K562 (cell line): ENCODE data around the gene GPR35. TPM values are rescaled to one million over a fixed set of nuclear protein-coding genes. Genes with fewer than 3 reads are reported as not detected.

Experiments used
- ATAC-seq: fragments of 200-7000 bp; cut with Tn5 transposase; 3 replicates; pipeline ENCODE4 v1.9.1; 2020; ENCODE audit warnings: moderate library complexity
- BruUV-seq: library from RNA; stranded (reverse); fragments of 400-500 nt; replicated peaks from 2 replicates; lab custom pipeline; 2021; lab: Mats Ljungman, UMichigan
- CTCF ChIA-PET: fragments of 300-600 bp; formaldehyde crosslinking; extraction: SDS; loops from one replicate; lab custom pipeline; 2021; ENCODE audit warnings: low intra/inter-chr PET ratio; lab: Yijun Ruan, JAX
- POLR2A ChIA-PET: fragments of 300-600, 350-650 bp; sonication (Branson Sonifier 250); formaldehyde crosslinking; extraction: SDS; loops from one replicate; lab custom pipeline; 2021; ENCODE audit warnings: antibody characterized with exemption, inconsistent platforms; lab: Yijun Ruan, JAX
- DNase-seq, 4 experiments: peaks; one replicate each; pipeline versions ENCODE4 v3.0.0 to v3.0.0-alpha.2; 2011 to 2018; ENCODE audit warnings: low spot score in 3 of 4, mixed read lengths in 3 of 4; ENCODE audit errors: extremely low read depth in 1 of 4
- FAIRE-seq: peaks from 2 replicates; lab custom pipeline; 2011; peaks lifted over from hg19 to GRCh38; lab: Jason Lieb, UNC
- H2AFZ ChIP-seq: 2 replicates; pipeline ENCODE4 v1.6.0; 2011; ENCODE audit warnings: low read depth, low read length, control low read depth, inconsistent platforms
- H3K27ac ChIP-seq: fragments of 200-600 bp; 3 replicates; pipeline ENCODE4 v1.8.0; 2011; ENCODE audit warnings: low read depth, mild to moderate bottlenecking, control low read depth, inconsistent platforms, low read length, moderate library complexity, mixed read lengths; ENCODE audit errors: extremely low read depth
- H3K27me3 ChIP-seq, 2 experiments: fragments of 300-600 bp in 1 of 2; 2 replicates in 1 of 2; 3 replicates in 1 of 2; pipeline versions ENCODE4 v1.6.0 to v1.8.0; 2011; ENCODE audit warnings: inconsistent platforms in 2 of 2, low read length in 2 of 2, mild to moderate bottlenecking in 1 of 2, mixed read lengths in 1 of 2, moderate library complexity in 1 of 2; ENCODE audit not compliant: control insufficient read depth in 2 of 2, insufficient read depth in 2 of 2
- H3K36me3 ChIP-seq: fragments of 300-600 bp; 3 replicates; pipeline ENCODE4 v1.8.0; 2011; ENCODE audit warnings: mild to moderate bottlenecking, low read length, inconsistent platforms; ENCODE audit not compliant: control insufficient read depth, insufficient read depth
- H3K4me1 ChIP-seq, 2 experiments: fragments of 200-600 bp in 1 of 2; replicated peaks in 1 of 2; 2 replicates in 1 of 2; 3 replicates in 1 of 2; pipeline versions ENCODE4 v1.5.1 to v1.8.0; 2011; ENCODE audit warnings: inconsistent platforms in 2 of 2, low read length in 2 of 2, mild to moderate bottlenecking in 1 of 2, mixed read lengths in 1 of 2, moderate library complexity in 1 of 2; ENCODE audit not compliant: control insufficient read depth in 2 of 2, insufficient read depth in 2 of 2
- H3K4me2 ChIP-seq: 2 replicates; pipeline ENCODE4 v1.6.1; 2011; ENCODE audit warnings: low read length, control low read depth, inconsistent platforms, mixed read lengths; ENCODE audit not compliant: insufficient read depth
- H3K4me3 ChIP-seq: fragments of 200-600 bp; sonication (generic), shearing (Covaris generic); 2 replicates; pipeline ENCODE4 v1.5.1; 2016; ENCODE audit warnings: control low read depth, inconsistent platforms
- H3K79me2 ChIP-seq: fragments of 200-600 bp; 3 replicates; pipeline ENCODE4 v1.8.0; 2011; ENCODE audit warnings: low read length, inconsistent platforms; ENCODE audit not compliant: control insufficient read depth, insufficient read depth
- H3K9ac ChIP-seq, 2 experiments: 2 replicates each; pipeline versions ENCODE4 v1.6.0 to v1.6.1; 2011; ENCODE audit warnings: low read depth in 2 of 2, low read length in 2 of 2, control low read depth in 1 of 2, inconsistent platforms in 1 of 2, mild to moderate bottlenecking in 1 of 2, mixed read lengths in 1 of 2; ENCODE audit not compliant: insufficient read depth in 1 of 2
- H3K9me1 ChIP-seq: one replicate; pipeline ENCODE4 v1.6.0; 2011; ENCODE audit warnings: inconsistent platforms, mild to moderate bottlenecking, low read length, moderate library complexity; ENCODE audit not compliant: control insufficient read depth, insufficient read depth
- H3K9me3 ChIP-seq: replicated peaks from 2 replicates; pipeline ENCODE4 v1.5.1; 2011; ENCODE audit warnings: low read depth, low read length, inconsistent platforms; ENCODE audit not compliant: control insufficient read depth, insufficient read depth
- H4K20me1 ChIP-seq: replicated peaks from 2 replicates; pipeline ENCODE4 v1.6.1; 2011; ENCODE audit warnings: low read length, inconsistent platforms, mixed read lengths; ENCODE audit not compliant: control insufficient read depth, insufficient read depth
- ATF7 ChIP-seq: fragments of 450-650 bp; IDR thresholded peaks from 2 replicates; pipeline ENCODE4 v1.7.1; 2014; ENCODE audit warnings: mild to moderate bottlenecking, moderate library complexity
- BHLHE40 ChIP-seq: IDR thresholded peaks from 2 replicates; pipeline ENCODE4 v1.6.1; 2011; ENCODE audit warnings: low read length, improper control_type of control experiment
- CREB5 ChIP-seq: fragments of 250-450 bp; sonication (Bioruptor Pico); IDR thresholded peaks from 2 replicates; pipeline ENCODE4 v1.5.0; 2020; ENCODE audit warnings: mild to moderate bottlenecking
- POLR2A ChIP-seq: fragments of 450-650 bp; conservative IDR thresholded peaks from 2 replicates; pipeline ENCODE4 v1.6.1; 2016
- RAD21 ChIP-seq, 2 experiments: fragments of 250-450 bp in 1 of 2; fragments of 450-650 bp in 1 of 2; sonication (Bioruptor Pico) in 1 of 2; formaldehyde crosslinking in 1 of 2; IDR thresholded peaks in 1 of 2; conservative IDR thresholded peaks in 1 of 2; 2 replicates each; pipeline versions ENCODE4 v1.4.0 to v1.8.0; 2020 to 2022; ENCODE audit warnings: mild to moderate bottlenecking in 2 of 2, moderate library complexity in 1 of 2
- SMARCC2 ChIP-seq: fragments of 450-650 bp; IDR thresholded peaks from 2 replicates; pipeline ENCODE4 v1.6.1; 2017; ENCODE audit warnings: antibody characterized with exemption, moderate library complexity, mild to moderate bottlenecking, low read depth
- ZNF143 ChIP-seq: sonication (generic); formaldehyde crosslinking; IDR thresholded peaks from 2 replicates; pipeline ENCODE4 v1.9.0; 2022; ENCODE audit warnings: mild to moderate bottlenecking, missing genetic modification reagents
- ZNF431 ChIP-seq: sonication (generic); formaldehyde crosslinking; IDR thresholded peaks from 2 replicates; pipeline ENCODE4 v1.8.0; 2022; ENCODE audit warnings: mild to moderate bottlenecking, missing genetic modification reagents
- WGBS: fragments of 100-300 bp; shearing (Covaris generic); methylation state at CpG from one replicate; pipeline ENCODE4 v1.1.6; 2016; ENCODE audit warnings: low coverage, mixed read lengths; ENCODE audit not compliant: insufficient coverage; ENCODE audit errors: missing lambda C conversion rate; 5-methylcytosine and 5-hydroxymethylcytosine counted together
- in situ Hi-C: fragments of 300-500 bp; cut with MboI; formaldehyde crosslinking; loops from 4 replicates; pipeline ENCODE4 v1.15.0; 2018; ENCODE audit warnings: inconsistent platforms, mixed read lengths
- intact Hi-C: fragments of 100-400 bp; cut with micrococcal nuclease; formaldehyde crosslinking; loops from 2 replicates; pipeline ENCODE4 v1.14.2; 2022
- polyA plus RNA-seq, 8 experiments: library from polyadenylated mRNA; depleted of rRNA in 4 of 8; stranded (reverse) in 5 of 8; unstranded in 3 of 8; fragments of >200 nt; fragmentation: Nextera tagmentation in 2 of 8; fragmentation: Illumina TruSeq in 1 of 8; extraction: Ambion mirVana in 2 of 8; extraction: Trizol in 1 of 8; gene quantifications; 2 replicates each; pipeline versions ENCODE4 v1.2.1 to v1.2.3, GENCODE V29; 2011 to 2014; ENCODE audit warnings: inconsistent platforms in 1 of 8, missing spikeins in 1 of 8
- total RNA-seq, 7 experiments: library from RNA; depleted of rRNA in 6 of 7; stranded (reverse); fragments of >200 nt in 6 of 7; fragmentation: Illumina TruSeq in 2 of 7; extraction: Trizol in 2 of 7; gene quantifications; 2 replicates each; pipeline versions ENCODE4 v1.2.1 to v1.2.3, GENCODE V29; 2011 to 2021; ENCODE audit warnings: low replicate concordance in 1 of 7

The GPR35 gene
- total and polyA plus RNA-seq, 9 of the 15 experiments (the other 6 are each of a cell fraction or from before 2014, with no cell fraction given) = 0.04 to 0.50 (median 0.29) TPM; not detected in 3

- ATAC-seq (no peak), DNase-seq (no peak), FAIRE-seq (no peak)
- intact Hi-C loops = no loop called here
- H3K9ac ChIP-seq = peak overlapping the region in 1 of 2 experiments; percentile 58; a peak in 2 of 4 replicates
- H3K4me2 ChIP-seq = no peak overlapping the region
- peaks cover 0 to 52% of the 10 kb centered on the region in 2 experiments; a peak in 2 of 5 replicates for H3K4me1 ChIP-seq
- no peak overlapping the region for H2AFZ ChIP-seq
- no peaks in the 10 kb centered on the region for H3K79me2 ChIP-seq
- in situ Hi-C loops = no loop called here
- no TSS peak for BruUV-seq
- no peaks in the 10 kb centered on the region for H3K9me1 ChIP-seq
- H3K27me3 ChIP-seq = 0 out of 5 replicates have a peak, but pooled peaks cover 0 to under 1% of the 10 kb centered on the region in 2 experiments
- CTCF ChIA-PET = no interaction called here
- no peaks in the 10 kb centered on the region for H3K36me3 ChIP-seq
- H4K20me1 ChIP-seq = no peaks in the 10 kb centered on the region
- POLR2A ChIA-PET = interaction anchor here (0.6 to 1.0 kb wide), 3 partner anchors 8 to 1242 kb away, joined by 3 to 4 read pairs (median 4); no protein-coding TSS in a partner anchor
- WGBS = 44% methylated on average over 11 of the region's 24 CpGs
- H3K9me3 ChIP-seq = no peaks in the 10 kb centered on the region
- no peak overlapping the region for H3K27ac ChIP-seq
- H3K4me3 ChIP-seq = no peak overlapping the region
- TF ChIP-seq CREB5 (CRISPR knock-in tag) (no peak), ATF7 (no peak), ZNF143 (CRISPR knock-in tag) (no peak), SMARCC2 (no peak), POLR2A (no peak), ZNF431 (CRISPR knock-in tag) (no peak), BHLHE40 (0 out of 2 replicates have a peak, but pooled peaks have one; percentile 15), RAD21 (CRISPR knock-in tag; conservative IDR thresholded peaks at IDR 0.05 in 1 of 2, IDR thresholded peaks at IDR 0.05 in 1 of 2) (no peak)
Measured at GRCh38 chr2:240624011-240624949, 1.0 kb upstream of the GPR35 start.
